K562 (cell line): ENCODE results near the gene ZNHIT3. TPM values are rescaled to one million over a fixed set of nuclear protein-coding genes. Genes with fewer than 3 reads are reported as not detected.
A peak's percentile ranks its signal among the peaks of the same experiment; 100 is the strongest.

Experiments used
- ATAC-seq: fragments of 200-7000 bp; cut with Tn5 transposase; 3 replicates; pipeline ENCODE4 v1.9.1; 2020; ENCODE audit warnings: moderate library complexity
- BruUV-seq: library from RNA; stranded (reverse); fragments of 400-500 nt; replicated peaks from 2 replicates; lab custom pipeline; 2021; lab: Mats Ljungman, UMichigan
- CTCF ChIA-PET: fragments of 300-600 bp; formaldehyde crosslinking; extraction: SDS; loops from one replicate; lab custom pipeline; 2021; ENCODE audit warnings: low intra/inter-chr PET ratio; lab: Yijun Ruan, JAX
- POLR2A ChIA-PET: fragments of 300-600, 350-650 bp; sonication (Branson Sonifier 250); formaldehyde crosslinking; extraction: SDS; loops from one replicate; lab custom pipeline; 2021; ENCODE audit warnings: antibody characterized with exemption, inconsistent platforms; lab: Yijun Ruan, JAX
- DNase-seq, 4 experiments: peaks; one replicate each; pipeline versions ENCODE4 v3.0.0 to v3.0.0-alpha.2; 2011 to 2018; ENCODE audit warnings: low spot score in 3 of 4, mixed read lengths in 3 of 4; ENCODE audit errors: extremely low read depth in 1 of 4
- FAIRE-seq: peaks from 2 replicates; lab custom pipeline; 2011; peaks lifted over from hg19 to GRCh38; lab: Jason Lieb, UNC
- H2AFZ ChIP-seq: 2 replicates; pipeline ENCODE4 v1.6.0; 2011; ENCODE audit warnings: low read depth, low read length, control low read depth, inconsistent platforms
- H3K27ac ChIP-seq: fragments of 200-600 bp; 3 replicates; pipeline ENCODE4 v1.8.0; 2011; ENCODE audit warnings: low read depth, mild to moderate bottlenecking, control low read depth, inconsistent platforms, low read length, moderate library complexity, mixed read lengths; ENCODE audit errors: extremely low read depth
- H3K27me3 ChIP-seq, 2 experiments: fragments of 300-600 bp in 1 of 2; 2 replicates in 1 of 2; 3 replicates in 1 of 2; pipeline versions ENCODE4 v1.6.0 to v1.8.0; 2011; ENCODE audit warnings: inconsistent platforms in 2 of 2, low read length in 2 of 2, mild to moderate bottlenecking in 1 of 2, mixed read lengths in 1 of 2, moderate library complexity in 1 of 2; ENCODE audit not compliant: control insufficient read depth in 2 of 2, insufficient read depth in 2 of 2
- H3K36me3 ChIP-seq: fragments of 300-600 bp; 3 replicates; pipeline ENCODE4 v1.8.0; 2011; ENCODE audit warnings: mild to moderate bottlenecking, low read length, inconsistent platforms; ENCODE audit not compliant: control insufficient read depth, insufficient read depth
- H3K4me1 ChIP-seq, 2 experiments: fragments of 200-600 bp in 1 of 2; replicated peaks in 1 of 2; 2 replicates in 1 of 2; 3 replicates in 1 of 2; pipeline versions ENCODE4 v1.5.1 to v1.8.0; 2011; ENCODE audit warnings: inconsistent platforms in 2 of 2, low read length in 2 of 2, mild to moderate bottlenecking in 1 of 2, mixed read lengths in 1 of 2, moderate library complexity in 1 of 2; ENCODE audit not compliant: control insufficient read depth in 2 of 2, insufficient read depth in 2 of 2
- H3K4me2 ChIP-seq: 2 replicates; pipeline ENCODE4 v1.6.1; 2011; ENCODE audit warnings: low read length, control low read depth, inconsistent platforms, mixed read lengths; ENCODE audit not compliant: insufficient read depth
- H3K4me3 ChIP-seq: fragments of 200-600 bp; sonication (generic), shearing (Covaris generic); 2 replicates; pipeline ENCODE4 v1.5.1; 2016; ENCODE audit warnings: control low read depth, inconsistent platforms
- H3K79me2 ChIP-seq: fragments of 200-600 bp; 3 replicates; pipeline ENCODE4 v1.8.0; 2011; ENCODE audit warnings: low read length, inconsistent platforms; ENCODE audit not compliant: control insufficient read depth, insufficient read depth
- H3K9ac ChIP-seq, 2 experiments: 2 replicates each; pipeline versions ENCODE4 v1.6.0 to v1.6.1; 2011; ENCODE audit warnings: low read depth in 2 of 2, low read length in 2 of 2, control low read depth in 1 of 2, inconsistent platforms in 1 of 2, mild to moderate bottlenecking in 1 of 2, mixed read lengths in 1 of 2; ENCODE audit not compliant: insufficient read depth in 1 of 2
- H3K9me1 ChIP-seq: one replicate; pipeline ENCODE4 v1.6.0; 2011; ENCODE audit warnings: inconsistent platforms, mild to moderate bottlenecking, low read length, moderate library complexity; ENCODE audit not compliant: control insufficient read depth, insufficient read depth
- H3K9me3 ChIP-seq: replicated peaks from 2 replicates; pipeline ENCODE4 v1.5.1; 2011; ENCODE audit warnings: low read depth, low read length, inconsistent platforms; ENCODE audit not compliant: control insufficient read depth, insufficient read depth
- H4K20me1 ChIP-seq: replicated peaks from 2 replicates; pipeline ENCODE4 v1.6.1; 2011; ENCODE audit warnings: low read length, inconsistent platforms, mixed read lengths; ENCODE audit not compliant: control insufficient read depth, insufficient read depth
- CTBP1 ChIP-seq: fragments of 450-650 bp; IDR thresholded peaks from 2 replicates; pipeline ENCODE4 v1.6.1; 2016; ENCODE audit warnings: borderline replicate concordance
- DNMT1 ChIP-seq: fragments of 450-650 bp; IDR thresholded peaks from 2 replicates; pipeline ENCODE4 v1.6.1; 2016; ENCODE audit warnings: antibody characterized with exemption, mild to moderate bottlenecking
- MXD1 ChIP-seq: fragments of 250-450 bp; sonication (Bioruptor Pico); IDR thresholded peaks from 2 replicates; pipeline ENCODE4 v1.8.0; 2021; ENCODE audit warnings: borderline replicate concordance, mild to moderate bottlenecking, moderate library complexity; ENCODE audit not compliant: poor library complexity, severe bottlenecking
- OTX1 ChIP-seq: fragments of 450-650 bp; formaldehyde crosslinking; IDR thresholded peaks from 2 replicates; pipeline ENCODE4 v1.4.0; 2022; ENCODE audit warnings: mild to moderate bottlenecking
- SPI1 ChIP-seq: IDR thresholded peaks from 2 replicates; pipeline ENCODE4 v1.6.1; 2011; ENCODE audit warnings: low read depth, low read length, control low read depth, borderline replicate concordance
- TBL1XR1 ChIP-seq, 2 experiments: IDR thresholded peaks; 2 replicates each; pipeline ENCODE4 v1.6.1; 2012; ENCODE audit warnings: improper control_type of control experiment in 2 of 2, low read length in 2 of 2, mild to moderate bottlenecking in 1 of 2
- U2AF2 ChIP-seq: fragments of 200-400 bp; formaldehyde crosslinking; optimal IDR thresholded peaks from 2 replicates; pipeline ENCODE3; 2017; ENCODE audit warnings: low read depth, mild to moderate bottlenecking, low read length
- ZFP1 ChIP-seq: fragments of 450-650 bp; formaldehyde crosslinking; IDR thresholded peaks from 2 replicates; pipeline ENCODE4 v1.4.0; 2020; ENCODE audit warnings: mild to moderate bottlenecking, mixed read lengths
- ZNF57 ChIP-seq: fragments of 450-650 bp; formaldehyde crosslinking; IDR thresholded peaks from 2 replicates; pipeline ENCODE4 v1.4.0; 2020; ENCODE audit warnings: mild to moderate bottlenecking, moderate library complexity
- WGBS: fragments of 100-300 bp; shearing (Covaris generic); methylation state at CpG from one replicate; pipeline ENCODE4 v1.1.6; 2016; ENCODE audit warnings: low coverage, mixed read lengths; ENCODE audit not compliant: insufficient coverage; ENCODE audit errors: missing lambda C conversion rate; 5-methylcytosine and 5-hydroxymethylcytosine counted together
- in situ Hi-C: fragments of 300-500 bp; cut with MboI; formaldehyde crosslinking; loops from 4 replicates; pipeline ENCODE4 v1.15.0; 2018; ENCODE audit warnings: inconsistent platforms, mixed read lengths
- intact Hi-C: fragments of 100-400 bp; cut with micrococcal nuclease; formaldehyde crosslinking; loops from 2 replicates; pipeline ENCODE4 v1.14.2; 2022
- polyA plus RNA-seq, 8 experiments: library from polyadenylated mRNA; depleted of rRNA in 4 of 8; stranded (reverse) in 5 of 8; unstranded in 3 of 8; fragments of >200 nt; fragmentation: Nextera tagmentation in 2 of 8; fragmentation: Illumina TruSeq in 1 of 8; extraction: Ambion mirVana in 2 of 8; extraction: Trizol in 1 of 8; gene quantifications; 2 replicates each; pipeline versions ENCODE4 v1.2.1 to v1.2.3, GENCODE V29; 2011 to 2014; ENCODE audit warnings: inconsistent platforms in 1 of 8, missing spikeins in 1 of 8
- total RNA-seq, 7 experiments: library from RNA; depleted of rRNA in 6 of 7; stranded (reverse); fragments of >200 nt in 6 of 7; fragmentation: Illumina TruSeq in 2 of 7; extraction: Trizol in 2 of 7; gene quantifications; 2 replicates each; pipeline versions ENCODE4 v1.2.1 to v1.2.3, GENCODE V29; 2011 to 2021; ENCODE audit warnings: low replicate concordance in 1 of 7

ZNHIT3 gene
- total and polyA plus RNA-seq, 9 of the 15 experiments (the other 6 are each of a cell fraction or from before 2014, with no cell fraction given) = 45.0 to 300 (median 88.4) TPM

DNA sequence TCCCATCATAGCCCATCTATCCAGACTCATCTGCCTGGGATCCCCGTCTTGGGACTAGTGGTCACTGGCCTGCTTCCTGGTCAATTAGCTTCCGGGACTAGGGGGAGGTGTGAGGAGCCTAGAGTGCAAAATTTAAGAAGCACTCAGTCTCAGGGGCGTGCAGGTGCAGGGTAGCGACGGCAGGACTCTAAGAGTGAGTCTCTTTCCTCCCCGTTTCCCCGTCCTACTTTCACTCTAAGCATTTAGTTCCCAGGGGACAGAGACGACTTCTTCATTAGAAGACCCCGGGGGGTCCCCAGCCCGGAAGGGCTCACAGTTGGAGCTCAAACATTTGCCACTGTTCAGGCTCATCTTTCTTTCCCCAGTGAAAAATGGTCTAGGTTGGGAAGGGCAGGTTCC is 677 bp upstream of the ZNHIT3 start:
- 34% methylated on average over 10 of the region's 10 CpGs for WGBS
- intact Hi-C loops (no loop called here), in situ Hi-C loops (loop anchor here (25.0 kb wide), 1 partner anchor 524 kb away; no protein-coding TSS in a partner anchor)
- CTCF ChIA-PET = no interaction called here
- H3K4me3 ChIP-seq = peak overlapping the region; percentile 85
- no TSS peak for BruUV-seq
- peak in 2 of 4 experiments; percentile 15 to 34 for DNase-seq
- peak overlapping the region; percentile 18; the same call in 2 of the 3 replicates for H3K27ac ChIP-seq
- peaks cover under 1% of the 10 kb centered on the region; the same call in 1 of the 2 replicates for H4K20me1 ChIP-seq
- peak overlapping the region; percentile 94 for H2AFZ ChIP-seq
- H3K9me1 ChIP-seq = no peaks in the 10 kb centered on the region
- FAIRE-seq = no peak
- no peaks in the 10 kb centered on the region; a peak in 2 of 5 replicates for H3K27me3 ChIP-seq
- peak overlapping the region; percentile 73 to 98; a peak in 3 of 4 replicates for H3K9ac ChIP-seq
- no peak for TF ChIP-seq ZFP1 (CRISPR knock-in tag)
- TF ChIP-seq DNMT1 = no peak
- TF ChIP-seq TBL1XR1 (IDR thresholded peaks at IDR 0.05; ENCODE audit: low read length in 2 of 2) = no peak
- no peak for TF ChIP-seq U2AF2
- TF ChIP-seq MXD1 (CRISPR knock-in tag) = no peak
- TF ChIP-seq SPI1 = no peak
- TF ChIP-seq OTX1 = no peak
- no peak for TF ChIP-seq CTBP1
- no peak for TF ChIP-seq ZNF57 (CRISPR knock-in tag)
- peak overlapping the region; percentile 90 for H3K4me2 ChIP-seq
- no peak for ATAC-seq
- no peaks in the 10 kb centered on the region for H3K9me3 ChIP-seq
- peaks cover 45% of the 10 kb centered on the region for H3K79me2 ChIP-seq
- POLR2A ChIA-PET = interaction anchor here (0.7 to 2.3 kb wide), 5 partner anchors 9 to 430 kb away, joined by 3 to 10 read pairs (median 3); no protein-coding TSS in a partner anchor
- H3K36me3 ChIP-seq = peaks cover 19% of the 10 kb centered on the region
- peaks cover 14 to 27% of the 10 kb centered on the region in 2 experiments; a peak in 4 of 5 replicates for H3K4me1 ChIP-seq
